Measurements from ENCODE around the gene DOCK10. TPM values are rescaled to one million over a fixed set of nuclear protein-coding genes. Genes with fewer than 3 reads are reported as not detected.

Gene DOCK10
- total RNA-seq, 1 experiment from 2014 or later, result 5.8 TPM

DNA sequence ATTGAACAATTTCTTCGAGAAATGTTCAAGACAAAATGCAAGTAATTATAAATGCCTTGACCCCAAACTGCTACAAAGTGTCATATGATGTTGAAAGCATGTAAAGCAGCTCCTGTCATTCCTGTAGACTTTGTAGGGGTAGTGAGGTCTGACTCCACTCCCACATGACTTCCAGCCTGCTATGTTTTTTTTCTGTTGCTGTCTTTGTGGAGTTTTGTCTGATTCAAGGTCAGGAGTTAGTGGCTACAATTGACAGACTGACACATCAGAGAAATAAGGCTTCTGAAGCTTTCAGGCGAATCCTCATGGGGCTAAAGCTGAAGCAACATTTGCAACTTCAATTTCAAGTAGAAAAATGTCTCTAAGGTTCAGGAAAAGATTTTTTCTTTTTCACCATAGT is 262.2 kb downstream of the DOCK10 start:
- intact Hi-C loops (cut with micrococcal nuclease; ENCODE audit: unreplicated experiment) (loop anchor here (10.0 kb wide), 1 partner anchor 215 kb away; no protein-coding TSS in a partner anchor), in situ Hi-C loops (cut with HindIII; ENCODE audit: low pct_unique_long_range_greater_than_20kb, low sequenced_read_pairs) (no loop called here)
- POLR2A ChIA-PET, result no interaction called here
- TF ChIP-seq, protein P1, sequence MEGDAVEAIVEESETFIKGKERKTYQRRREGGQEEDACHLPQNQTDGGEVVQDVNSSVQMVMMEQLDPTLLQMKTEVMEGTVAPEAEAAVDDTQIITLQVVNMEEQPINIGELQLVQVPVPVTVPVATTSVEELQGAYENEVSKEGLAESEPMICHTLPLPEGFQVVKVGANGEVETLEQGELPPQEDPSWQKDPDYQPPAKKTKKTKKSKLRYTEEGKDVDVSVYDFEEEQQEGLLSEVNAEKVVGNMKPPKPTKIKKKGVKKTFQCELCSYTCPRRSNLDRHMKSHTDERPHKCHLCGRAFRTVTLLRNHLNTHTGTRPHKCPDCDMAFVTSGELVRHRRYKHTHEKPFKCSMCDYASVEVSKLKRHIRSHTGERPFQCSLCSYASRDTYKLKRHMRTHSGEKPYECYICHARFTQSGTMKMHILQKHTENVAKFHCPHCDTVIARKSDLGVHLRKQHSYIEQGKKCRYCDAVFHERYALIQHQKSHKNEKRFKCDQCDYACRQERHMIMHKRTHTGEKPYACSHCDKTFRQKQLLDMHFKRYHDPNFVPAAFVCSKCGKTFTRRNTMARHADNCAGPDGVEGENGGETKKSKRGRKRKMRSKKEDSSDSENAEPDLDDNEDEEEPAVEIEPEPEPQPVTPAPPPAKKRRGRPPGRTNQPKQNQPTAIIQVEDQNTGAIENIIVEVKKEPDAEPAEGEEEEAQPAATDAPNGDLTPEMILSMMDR (IDR thresholded peaks at IDR 0.05), result no peak
- TF ChIP-seq POLR2AphosphoS5 (IDR thresholded peaks at IDR 0.05; ENCODE audit: low read depth, low read length) (no peak), SIN3A (IDR thresholded peaks at IDR 0.05; ENCODE audit: borderline replicate concordance, insufficient read depth, low read depth, low read length) (no peak), TCF7L2 (IDR thresholded peaks at IDR 0.05; ENCODE audit: low read depth, low read length) (no peak), REST (IDR thresholded peaks at IDR 0.05; ENCODE audit: insufficient read depth in 1 of 2, low read depth in 2 of 2, low read length in 1 of 2) (no peak)
- Histone ChIP-seq H3K4me3 (ENCODE audit: low read depth in 2 of 2, low read length in 2 of 2) (no peak overlapping the region), H3K27me3 (ENCODE audit: control insufficient read depth, insufficient read depth, low read length) (no peaks in the 10 kb centered on the region), H3K36me3 (ENCODE audit: control insufficient read depth, insufficient read depth, low read length) (no peaks in the 10 kb centered on the region), H3K4me1 (ENCODE audit: control insufficient read depth, insufficient read depth, low read length) (peaks cover 20% of the 10 kb centered on the region), H3K27ac (ENCODE audit: low read length) (peak overlapping the region; percentile 63; the same call in 1 of the 2 replicates), H3K9me3 (ENCODE audit: control insufficient read depth, insufficient read depth, low read depth, low read length) (no peaks in the 10 kb centered on the region)
- CTCF ChIA-PET, result no interaction called here
- no peak for ATAC-seq
- BruUV-seq (replicated peaks), result no TSS peak
- no peak for DNase-seq (ENCODE audit: low read depth, low spot score)

- ChIA-PET POLR2A (interaction anchor here (0.9 kb wide), 1 partner anchor 129 kb away, joined by 4 read pairs; no protein-coding TSS in a partner anchor), CTCF (interaction anchor here (0.6 kb wide), 1 partner anchor 77 kb away, joined by 4 read pairs; no protein-coding TSS in a partner anchor)
- in situ Hi-C loops (cut with HindIII; ENCODE audit: low pct_unique_long_range_greater_than_20kb, low sequenced_read_pairs), result no loop called here
- BruUV-seq (replicated peaks), result no TSS peak
- H3K4me1 ChIP-seq (ENCODE audit: control insufficient read depth, insufficient read depth, low read length), result peaks cover 20% of the 10 kb centered on the region
- H3K27me3 ChIP-seq (ENCODE audit: control insufficient read depth, insufficient read depth, low read length), result no peaks in the 10 kb centered on the region
- TF ChIP-seq POLR2AphosphoS5 (IDR thresholded peaks at IDR 0.05; ENCODE audit: low read depth, low read length) (no peak), TCF7L2 (IDR thresholded peaks at IDR 0.05; ENCODE audit: low read depth, low read length) (no peak), REST (IDR thresholded peaks at IDR 0.05; ENCODE audit: insufficient read depth in 1 of 2, low read depth in 2 of 2, low read length in 1 of 2) (no peak), SIN3A (IDR thresholded peaks at IDR 0.05; ENCODE audit: borderline replicate concordance, insufficient read depth, low read depth, low read length) (no peak)
- TF ChIP-seq, protein P1 (IDR thresholded peaks at IDR 0.05), result peak; percentile 74; the same call in 1 of the 2 replicates
- no peak overlapping the region for H3K4me3 ChIP-seq (ENCODE audit: low read depth in 2 of 2, low read length in 2 of 2)
- peak; percentile 77; the same call in 1 of the 2 replicates for ATAC-seq
- no peaks in the 10 kb centered on the region for H3K9me3 ChIP-seq (ENCODE audit: control insufficient read depth, insufficient read depth, low read depth, low read length)
- H3K27ac ChIP-seq (ENCODE audit: low read length), result peak overlapping the region; percentile 66; the same call in 1 of the 2 replicates
- intact Hi-C loops (cut with micrococcal nuclease; ENCODE audit: unreplicated experiment), result loop anchor here (1.0 to 10.0 kb wide), 4 partner anchors 104 to 421 kb away; partner anchors contain the start of gene CUL3
- peak; percentile 56 for DNase-seq (ENCODE audit: low read depth, low spot score)
- no peaks in the 10 kb centered on the region for H3K36me3 ChIP-seq (ENCODE audit: control insufficient read depth, insufficient read depth, low read length)
These were observed 263.8 kb downstream of the DOCK10 start for GRCh38 chr2:224778474-224778877.

Data from Panc1 (cell line).